Caco-2 (cell line): ENCODE results near the gene UGT8. TPM values are rescaled to one million over a fixed set of nuclear protein-coding genes. Genes with fewer than 3 reads are reported as not detected.

Experiments used
- BruUV-seq: library from RNA; stranded (reverse); fragments of 400-500 nt; replicated peaks from 2 replicates; lab custom pipeline; 2021; lab: Mats Ljungman, UMichigan
- CTCF ChIA-PET: fragments of 300-600 bp; sonication (Branson Sonifier 250); formaldehyde crosslinking; loops from one replicate; lab custom pipeline; 2022; ENCODE audit warnings: antibody characterized with exemption; lab: Charles Lee
- POLR2A ChIA-PET: fragments of 300-600 bp; sonication (Branson Sonifier 250); formaldehyde crosslinking; loops from one replicate; lab custom pipeline; 2022; ENCODE audit warnings: antibody characterized with exemption; lab: Charles Lee
- DNase-seq, 2 experiments: peaks; one replicate each; pipeline versions ENCODE4 v3.0.0 to v3.0.0-alpha.2; 2020 to 2022
- H3K27me3 ChIP-seq: replicated peaks from 2 replicates; pipeline ENCODE4 v1.6.0; 2011; ENCODE audit warnings: low read length; ENCODE audit not compliant: control insufficient read depth, insufficient read depth
- H3K36me3 ChIP-seq: 2 replicates; pipeline ENCODE4 v1.5.1; 2011; ENCODE audit warnings: low read length; ENCODE audit not compliant: control insufficient read depth, insufficient read depth
- H3K4me1 ChIP-seq: fragments of 250-450 bp; sonication (Bioruptor Pico); 2 replicates; pipeline ENCODE4 v1.5.1; 2020; ENCODE audit warnings: mild to moderate bottlenecking
- H3K4me3 ChIP-seq: 2 replicates; pipeline ENCODE4 v1.5.1; 2011; ENCODE audit warnings: low read depth, mild to moderate bottlenecking, control low read depth, low read length
- H3K9me3 ChIP-seq: fragments of 250-450 bp; sonication (Bioruptor Pico); 2 replicates; pipeline ENCODE4 v1.5.1; 2020; ENCODE audit warnings: mild to moderate bottlenecking, moderate library complexity
- H3K27ac Mint-ChIP-seq: one replicate; pipeline ENCODE4 v1.8.0; 2022; ENCODE audit warnings: mixed read lengths; ENCODE audit not compliant: unreplicated experiment
- H3K27me3 Mint-ChIP-seq: one replicate; pipeline ENCODE4 v1.8.0; 2022; ENCODE audit warnings: mixed read lengths; ENCODE audit not compliant: insufficient read depth, unreplicated experiment
- H3K36me3 Mint-ChIP-seq: one replicate; pipeline ENCODE4 v1.8.0; 2022; ENCODE audit warnings: mild to moderate bottlenecking, mixed read lengths; ENCODE audit not compliant: insufficient read depth, unreplicated experiment
- H3K4me1 Mint-ChIP-seq: one replicate; pipeline ENCODE4 v1.8.0; 2022; ENCODE audit warnings: low read depth, mixed read lengths; ENCODE audit not compliant: unreplicated experiment
- H3K4me3 Mint-ChIP-seq: one replicate; pipeline ENCODE4 v1.8.0; 2022; ENCODE audit warnings: mild to moderate bottlenecking, moderate library complexity, mixed read lengths; ENCODE audit not compliant: unreplicated experiment
- H3K9me3 Mint-ChIP-seq: one replicate; pipeline ENCODE4 v1.8.0; 2022; ENCODE audit warnings: mixed read lengths; ENCODE audit not compliant: unreplicated experiment
- CTCF ChIP-seq, 2 experiments: fragments of 200-600 bp in 1 of 2; IDR thresholded peaks; 1 replicate in 1 of 2; 2 replicates in 1 of 2; pipeline versions ENCODE4 v1.5.1 to v1.8.0; 2011 to 2022; ENCODE audit warnings: antibody characterized with exemption in 1 of 2, control low read depth in 1 of 2, inconsistent platforms in 1 of 2, low read depth in 1 of 2, low read length in 1 of 2, mild to moderate bottlenecking in 1 of 2, moderate library complexity in 1 of 2; ENCODE audit not compliant: insufficient read depth in 1 of 2, severe bottlenecking in 1 of 2, unreplicated experiment in 1 of 2
- intact Hi-C: fragments of 100-400 bp; cut with micrococcal nuclease; formaldehyde crosslinking; loops from one replicate; pipeline ENCODE4 v1.10.0; 2022; ENCODE audit not compliant: unreplicated experiment
- total RNA-seq: library from RNA; stranded (reverse); gene quantifications from 2 replicates; pipeline ENCODE4 v1.2.3, GENCODE V29; 2022

Gene UGT8
- total RNA-seq, 1 experiment from 2014 or later, result 11.9 TPM

DNA sequence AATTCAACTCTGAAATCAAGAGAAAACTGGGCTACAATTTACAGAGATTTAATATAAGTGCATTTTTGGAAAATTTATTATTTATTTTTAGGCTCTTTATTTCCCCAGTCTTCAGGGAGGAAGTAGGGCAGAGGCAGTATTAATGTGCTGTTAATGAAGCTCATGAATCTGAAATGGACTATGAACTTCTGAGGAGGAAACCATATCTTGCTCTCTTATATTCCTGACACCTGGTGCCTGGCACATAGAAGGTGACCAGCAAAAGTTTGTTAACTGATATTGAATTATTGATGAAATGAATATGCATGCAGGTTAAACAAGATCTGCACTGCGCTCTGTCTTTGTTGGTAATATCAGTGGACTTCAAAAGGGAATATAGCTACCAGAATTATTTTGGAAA lies 55.1 kb downstream of the UGT8 start:
- Mint-ChIP-seq H3K36me3 (no peaks in the 10 kb centered on the region), H3K9me3 (no peaks in the 10 kb centered on the region), H3K27me3 (no peaks in the 10 kb centered on the region), H3K27ac (no peak overlapping the region), H3K4me1 (peaks cover 10% of the 10 kb centered on the region), H3K4me3 (no peak overlapping the region)
- no peak for DNase-seq
- intact Hi-C loops, result loop anchor here (1.0 to 2.0 kb wide), 4 partner anchors 55 to 267 kb away; partner anchors contain the start of gene UGT8
- BruUV-seq, result no TSS peak
- TF ChIP-seq CTCF (IDR thresholded peaks at IDR 0.05; ENCODE audit: insufficient read depth in 1 of 2, low read depth in 1 of 2, low read length in 1 of 2, severe bottlenecking in 1 of 2, unreplicated experiment in 1 of 2), result no peak
- CTCF ChIA-PET, result interaction anchor here (0.5 to 1.8 kb wide), 3 partner anchors 9 to 236 kb away, joined by 5 to 7 read pairs (median 5); no protein-coding TSS in a partner anchor
- H3K36me3 ChIP-seq, result no peaks in the 10 kb centered on the region
- H3K4me3 ChIP-seq, result no peak overlapping the region
- H3K4me1 ChIP-seq, result peaks cover 11% of the 10 kb centered on the region; the same call in 1 of the 2 replicates
- H3K9me3 ChIP-seq, result no peaks in the 10 kb centered on the region
- POLR2A ChIA-PET, result no interaction called here
- H3K27me3 ChIP-seq, result no peaks in the 10 kb centered on the region

GRCh38 chr4:114654592-114654991 lies 56.0 kb downstream of the UGT8 start:
- CTCF ChIA-PET, result interaction anchor here (0.7 to 1.8 kb wide), 7 partner anchors 91 to 266 kb away, joined by 3 to 7 read pairs (median 3); no protein-coding TSS in a partner anchor
- no TSS peak for BruUV-seq
- peak; percentile 28 to 41 for DNase-seq
- Mint-ChIP-seq H3K4me3 (no peak overlapping the region), H3K27me3 (no peaks in the 10 kb centered on the region), H3K27ac (no peak overlapping the region), H3K36me3 (no peaks in the 10 kb centered on the region), H3K9me3 (no peaks in the 10 kb centered on the region), H3K4me1 (peaks cover 10% of the 10 kb centered on the region)
- H3K9me3 ChIP-seq, result no peaks in the 10 kb centered on the region
- peaks cover 17% of the 10 kb centered on the region; the same call in 1 of the 2 replicates for H3K4me1 ChIP-seq
- TF ChIP-seq CTCF (IDR thresholded peaks at IDR 0.05; ENCODE audit: insufficient read depth in 1 of 2, low read depth in 1 of 2, low read length in 1 of 2, severe bottlenecking in 1 of 2, unreplicated experiment in 1 of 2), result no peak
- no peaks in the 10 kb centered on the region for H3K36me3 ChIP-seq
- intact Hi-C loops, result loop anchor here (1.0 to 2.0 kb wide), 4 partner anchors 56 to 268 kb away; partner anchors contain the start of gene UGT8
- no peak overlapping the region for H3K4me3 ChIP-seq
- POLR2A ChIA-PET, result no interaction called here
- H3K27me3 ChIP-seq, result no peaks in the 10 kb centered on the region

DNA sequence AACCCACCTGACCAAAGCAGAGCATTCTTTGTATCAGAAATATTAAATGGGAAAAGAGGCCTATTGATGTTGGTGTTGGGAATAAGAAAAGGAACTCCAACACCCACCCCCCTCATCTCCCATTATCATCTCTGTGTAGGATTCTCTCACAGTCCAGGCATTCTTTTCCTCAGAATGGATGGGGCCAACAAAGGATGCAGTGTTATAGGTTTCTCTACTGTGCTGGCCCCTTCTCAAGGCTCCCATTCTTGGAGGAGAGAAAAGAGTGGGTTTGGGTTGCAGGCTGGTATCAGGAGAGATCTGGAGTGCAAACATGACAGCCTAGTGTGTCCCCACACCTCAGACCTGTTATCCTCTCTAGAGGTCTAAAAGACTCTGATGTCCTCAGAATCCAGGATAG lies 59.6 kb downstream of the UGT8 start:
- Histone ChIP-seq H3K4me3 (no peak overlapping the region), H3K4me1 (peaks cover 9% of the 10 kb centered on the region; the same call in 1 of the 2 replicates), H3K9me3 (no peaks in the 10 kb centered on the region), H3K36me3 (no peaks in the 10 kb centered on the region), H3K27me3 (no peaks in the 10 kb centered on the region)
- Mint-ChIP-seq H3K36me3 (no peaks in the 10 kb centered on the region), H3K27me3 (no peaks in the 10 kb centered on the region), H3K27ac (no peak overlapping the region), H3K4me3 (no peak overlapping the region), H3K9me3 (no peaks in the 10 kb centered on the region), H3K4me1 (no peaks in the 10 kb centered on the region)
- no peak for TF ChIP-seq CTCF (IDR thresholded peaks at IDR 0.05; ENCODE audit: insufficient read depth in 1 of 2, low read depth in 1 of 2, low read length in 1 of 2, severe bottlenecking in 1 of 2, unreplicated experiment in 1 of 2)
- BruUV-seq, result no TSS peak
- intact Hi-C loops, result loop anchor here (2.0 kb wide), 1 partner anchor 149 kb away; no protein-coding TSS in a partner anchor
- CTCF ChIA-PET, result interaction anchor here (0.6 kb wide), 1 partner anchor 43 kb away, joined by 3 read pairs; no protein-coding TSS in a partner anchor
- no peak for DNase-seq
- POLR2A ChIA-PET, result no interaction called here
